Measurements from ENCODE around the gene G6PC1.
"Not testable (repeated sequence)": the region's sequence is repeated elsewhere in the genome, so short reads cannot be mapped to it uniquely, and the experiment has no call there.

DNA sequence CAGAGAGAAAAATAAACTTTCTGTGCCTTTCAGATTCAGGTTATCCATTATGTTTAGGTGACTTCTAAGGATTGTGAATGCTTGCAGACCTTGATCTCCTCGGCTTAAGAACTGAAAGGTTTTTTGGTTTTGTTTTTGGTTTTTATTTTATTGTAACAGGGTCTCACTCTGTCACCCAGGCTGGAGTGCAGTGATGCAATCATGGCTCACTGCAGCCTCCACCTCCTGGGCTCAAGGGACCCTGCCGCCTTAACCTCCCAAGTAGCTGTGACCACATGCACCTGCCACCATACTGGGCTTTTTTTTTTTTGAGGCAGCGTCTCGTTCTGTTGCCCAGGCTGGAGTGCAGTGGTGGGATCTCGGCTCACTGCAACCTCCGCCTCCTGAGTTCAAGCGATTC is 22.9 kb downstream of the G6PC1 start:
- TF ChIP-seq, protein P1, sequence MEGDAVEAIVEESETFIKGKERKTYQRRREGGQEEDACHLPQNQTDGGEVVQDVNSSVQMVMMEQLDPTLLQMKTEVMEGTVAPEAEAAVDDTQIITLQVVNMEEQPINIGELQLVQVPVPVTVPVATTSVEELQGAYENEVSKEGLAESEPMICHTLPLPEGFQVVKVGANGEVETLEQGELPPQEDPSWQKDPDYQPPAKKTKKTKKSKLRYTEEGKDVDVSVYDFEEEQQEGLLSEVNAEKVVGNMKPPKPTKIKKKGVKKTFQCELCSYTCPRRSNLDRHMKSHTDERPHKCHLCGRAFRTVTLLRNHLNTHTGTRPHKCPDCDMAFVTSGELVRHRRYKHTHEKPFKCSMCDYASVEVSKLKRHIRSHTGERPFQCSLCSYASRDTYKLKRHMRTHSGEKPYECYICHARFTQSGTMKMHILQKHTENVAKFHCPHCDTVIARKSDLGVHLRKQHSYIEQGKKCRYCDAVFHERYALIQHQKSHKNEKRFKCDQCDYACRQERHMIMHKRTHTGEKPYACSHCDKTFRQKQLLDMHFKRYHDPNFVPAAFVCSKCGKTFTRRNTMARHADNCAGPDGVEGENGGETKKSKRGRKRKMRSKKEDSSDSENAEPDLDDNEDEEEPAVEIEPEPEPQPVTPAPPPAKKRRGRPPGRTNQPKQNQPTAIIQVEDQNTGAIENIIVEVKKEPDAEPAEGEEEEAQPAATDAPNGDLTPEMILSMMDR (conservative IDR thresholded peaks at IDR 0.05) = not testable (repeated sequence)
- not testable (repeated sequence) for TF ChIP-seq ZFX (IDR thresholded peaks at IDR 0.05)

Measured in C4-2B (cell line).